Astrocyte (in vitro differentiated cells and primary cell): Measurements from ENCODE around the gene LRMDA. TPM values are rescaled to one million over a fixed set of nuclear protein-coding genes. Genes with fewer than 3 reads are reported as not detected.

Source experiments
- DNase-seq: peaks from one replicate; pipeline ENCODE4 v3.0.0-alpha.2; 2010; ENCODE audit warnings: low read depth
- FAIRE-seq: peaks from 2 replicates; lab custom pipeline; 2011; peaks lifted over from hg19 to GRCh38; lab: Jason Lieb, UNC
- H2AFZ ChIP-seq: 2 replicates; pipeline ENCODE4 v1.6.0; 2012; ENCODE audit warnings: low read depth, low read length, inconsistent platforms
- H3K27ac ChIP-seq: 2 replicates; pipeline ENCODE4 v1.5.1; 2011; ENCODE audit warnings: low read depth, low read length, inconsistent platforms
- H3K27me3 ChIP-seq: 2 replicates; pipeline ENCODE4 v1.6.0; 2011; ENCODE audit warnings: low read length, inconsistent platforms; ENCODE audit not compliant: insufficient read depth
- H3K36me3 ChIP-seq: 2 replicates; pipeline ENCODE4 v1.5.1; 2011; ENCODE audit warnings: low read length, inconsistent platforms; ENCODE audit not compliant: insufficient read depth
- H3K4me1 ChIP-seq: 2 replicates; pipeline ENCODE4 v1.5.1; 2011; ENCODE audit warnings: low read length, inconsistent platforms; ENCODE audit not compliant: insufficient read depth
- H3K4me2 ChIP-seq: 2 replicates; pipeline ENCODE4 v1.6.0; 2012; ENCODE audit warnings: low read length, inconsistent platforms
- H3K4me3 ChIP-seq: 2 replicates; pipeline ENCODE4 v1.5.1; 2011; ENCODE audit warnings: low read depth, mild to moderate bottlenecking, low read length, inconsistent platforms; ENCODE audit not compliant: insufficient read depth
- H3K79me2 ChIP-seq: 2 replicates; pipeline ENCODE4 v1.6.0; 2012; ENCODE audit warnings: mild to moderate bottlenecking, low read length, inconsistent platforms; ENCODE audit not compliant: insufficient read depth
- H3K9ac ChIP-seq: 2 replicates; pipeline ENCODE4 v1.6.0; 2012; ENCODE audit warnings: mild to moderate bottlenecking, low read length, inconsistent platforms
- H3K9me3 ChIP-seq: 2 replicates; pipeline ENCODE4 v1.5.1; 2012; ENCODE audit warnings: low read depth, mild to moderate bottlenecking, low read length, inconsistent platforms; ENCODE audit not compliant: insufficient read depth
- H4K20me1 ChIP-seq: 2 replicates; pipeline ENCODE4 v1.6.0; 2012; ENCODE audit warnings: low read length, inconsistent platforms; ENCODE audit not compliant: insufficient read depth
- H3K27ac Mint-ChIP-seq: one replicate; pipeline ENCODE4 v1.8.0; 2021; ENCODE audit warnings: mild to moderate bottlenecking, mixed read lengths; ENCODE audit not compliant: unreplicated experiment
- H3K27me3 Mint-ChIP-seq: one replicate; pipeline ENCODE4 v1.8.0; 2021; ENCODE audit warnings: low read depth, mixed read lengths; ENCODE audit not compliant: unreplicated experiment
- H3K36me3 Mint-ChIP-seq: one replicate; pipeline ENCODE4 v1.8.0; 2021; ENCODE audit warnings: low read depth, mixed read lengths; ENCODE audit not compliant: unreplicated experiment
- H3K4me1 Mint-ChIP-seq: one replicate; pipeline ENCODE4 v1.8.0; 2021; ENCODE audit warnings: low read depth, mixed read lengths; ENCODE audit not compliant: unreplicated experiment
- H3K4me3 Mint-ChIP-seq: one replicate; pipeline ENCODE4 v1.8.0; 2021; ENCODE audit warnings: mild to moderate bottlenecking, moderate library complexity, mixed read lengths; ENCODE audit not compliant: unreplicated experiment
- H3K9me3 Mint-ChIP-seq: one replicate; pipeline ENCODE4 v1.8.0; 2021; ENCODE audit warnings: mild to moderate bottlenecking, mixed read lengths; ENCODE audit not compliant: unreplicated experiment
- CTCF ChIP-seq: IDR thresholded peaks from 2 replicates; pipeline ENCODE4 v1.5.1; 2011; ENCODE audit warnings: low read depth, mild to moderate bottlenecking, inconsistent platforms, low read length, moderate library complexity; ENCODE audit not compliant: insufficient read depth
- EZH2 ChIP-seq: IDR thresholded peaks from 2 replicates; pipeline ENCODE4 v1.6.1; 2012; ENCODE audit warnings: mild to moderate bottlenecking, low read length, inconsistent platforms; ENCODE audit not compliant: insufficient read depth
- total RNA-seq: library from RNA; stranded (reverse); gene quantifications from 2 replicates; pipeline ENCODE4 v1.2.1, GENCODE V29; 2021

The LRMDA gene
- total RNA-seq, 1 donor from 2014 or later = 2.7 TPM

DNA sequence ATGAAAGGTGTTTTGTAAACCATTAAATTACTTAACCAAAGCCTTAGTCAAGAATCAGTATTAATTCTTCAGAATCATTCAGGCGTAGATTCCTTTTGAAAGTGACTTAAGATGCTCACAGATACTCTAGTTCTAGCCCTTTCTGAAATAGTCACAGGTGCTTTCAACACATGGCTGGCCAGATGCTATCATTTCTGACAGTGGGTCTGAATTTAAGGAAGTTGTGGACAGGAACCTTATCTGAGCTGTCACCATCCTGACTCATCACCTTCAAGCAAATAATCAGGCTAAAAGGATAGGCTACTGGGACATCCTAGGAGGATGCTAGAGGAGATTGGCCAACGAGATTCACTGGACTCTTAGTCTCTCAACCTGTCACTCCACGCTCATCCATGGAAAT is 501.5 kb downstream of the LRMDA start:
- DNase-seq = no peak
- TF ChIP-seq EZH2 (no peak), CTCF (no peak)
- no peak overlapping the region for H3K4me3 ChIP-seq
- Mint-ChIP-seq H3K4me1 (no peaks in the 10 kb centered on the region), H3K27me3 (peaks cover 35% of the 10 kb centered on the region), H3K9me3 (peaks cover 4% of the 10 kb centered on the region), H3K36me3 (no peaks in the 10 kb centered on the region), H3K4me3 (no peak overlapping the region), H3K27ac (no peak overlapping the region)
- no peak overlapping the region for H3K4me2 ChIP-seq
- no peaks in the 10 kb centered on the region for H3K4me1 ChIP-seq
- no peaks in the 10 kb centered on the region for H3K9me3 ChIP-seq
- no peak for FAIRE-seq
- H4K20me1 ChIP-seq = no peaks in the 10 kb centered on the region
- no peaks in the 10 kb centered on the region for H3K36me3 ChIP-seq
- no peaks in the 10 kb centered on the region for H3K79me2 ChIP-seq
- no peak overlapping the region for H3K27ac ChIP-seq
- peaks cover 12% of the 10 kb centered on the region for H3K27me3 ChIP-seq
- H3K9ac ChIP-seq = no peak overlapping the region
- H2AFZ ChIP-seq = no peak overlapping the region

- H3K27me3 Mint-ChIP-seq = peaks cover 45% of the 10 kb centered on the region
- no peak for TF ChIP-seq EZH2
- TF ChIP-seq CTCF = no peak
- no peaks in the 10 kb centered on the region for H3K36me3 ChIP-seq
Measured at GRCh38 chr10:75935240-75935639, 503.8 kb downstream of the LRMDA start.

DNA sequence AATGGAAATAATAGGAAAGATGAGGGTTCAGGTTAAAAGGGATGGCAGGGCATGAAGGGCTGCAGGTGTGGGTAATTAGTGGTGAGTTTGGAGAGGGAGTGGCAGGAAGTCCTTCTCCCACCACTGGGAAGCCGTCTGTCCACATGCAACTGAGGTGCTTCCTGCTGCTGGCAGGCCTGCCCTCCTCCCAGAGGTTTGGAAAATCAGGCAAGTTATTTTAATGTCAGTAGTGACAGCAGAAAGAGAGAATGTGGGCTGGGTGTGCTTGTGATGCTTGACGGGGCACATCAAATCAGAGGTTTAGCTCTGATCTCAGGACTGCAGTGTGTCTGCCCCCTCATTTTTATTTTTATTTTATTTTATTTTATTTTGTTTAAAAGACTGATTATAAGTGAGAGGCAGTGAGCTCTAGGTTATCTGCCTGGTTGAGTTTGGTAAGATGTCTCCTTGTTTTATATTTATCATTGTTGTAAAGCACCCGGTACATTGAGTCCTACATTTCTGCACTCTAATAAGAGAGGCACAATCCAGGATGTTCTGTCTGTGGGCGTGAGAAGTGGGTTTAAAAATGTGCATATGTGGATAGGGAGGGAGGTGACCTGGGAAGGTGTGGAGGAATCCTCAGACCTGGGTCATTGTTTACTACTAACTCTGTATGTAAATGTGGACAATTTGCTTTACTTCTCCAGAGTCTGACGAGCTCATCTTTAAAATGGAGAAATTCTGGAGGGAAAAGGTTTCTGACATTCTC is 504.4 kb downstream of the LRMDA start:
- Mint-ChIP-seq H3K27ac (no peak overlapping the region), H3K36me3 (no peaks in the 10 kb centered on the region), H3K4me3 (no peak overlapping the region), H3K27me3 (peaks cover 42% of the 10 kb centered on the region), H3K4me1 (no peaks in the 10 kb centered on the region), H3K9me3 (peaks cover 2% of the 10 kb centered on the region)
- no peaks in the 10 kb centered on the region for H4K20me1 ChIP-seq
- no peak overlapping the region for H2AFZ ChIP-seq
- H3K9ac ChIP-seq = no peak overlapping the region
- DNase-seq (no peak), FAIRE-seq (no peak)
- no peak overlapping the region for H3K4me3 ChIP-seq
- H3K4me1 ChIP-seq = no peaks in the 10 kb centered on the region
- H3K36me3 ChIP-seq = no peaks in the 10 kb centered on the region
- H3K27me3 ChIP-seq = peaks cover 19% of the 10 kb centered on the region
- no peaks in the 10 kb centered on the region for H3K79me2 ChIP-seq
- H3K9me3 ChIP-seq = no peaks in the 10 kb centered on the region
- H3K4me2 ChIP-seq = no peak overlapping the region
- no peak for TF ChIP-seq EZH2
- no peak for TF ChIP-seq CTCF
- H3K27ac ChIP-seq = no peak overlapping the region

More at GRCh38 chr10:75935240-75935639, 503.8 kb downstream of the LRMDA start:
- no peak overlapping the region for H3K4me3 ChIP-seq
- H2AFZ ChIP-seq = no peak overlapping the region
- H3K4me1 Mint-ChIP-seq = no peaks in the 10 kb centered on the region
- H3K9me3 Mint-ChIP-seq = peaks cover 2% of the 10 kb centered on the region
- no peak overlapping the region for H3K4me3 Mint-ChIP-seq
- H3K27ac Mint-ChIP-seq = no peak overlapping the region
- no peak overlapping the region for H3K27ac ChIP-seq
- DNase-seq = no peak
- no peaks in the 10 kb centered on the region for H4K20me1 ChIP-seq
- no peaks in the 10 kb centered on the region for H3K36me3 Mint-ChIP-seq
- H3K9me3 ChIP-seq = no peaks in the 10 kb centered on the region
- no peaks in the 10 kb centered on the region for H3K79me2 ChIP-seq
- H3K9ac ChIP-seq = no peak overlapping the region
- FAIRE-seq = no peak
- H3K4me2 ChIP-seq = no peak overlapping the region
- peaks cover 19% of the 10 kb centered on the region for H3K27me3 ChIP-seq
- no peaks in the 10 kb centered on the region for H3K4me1 ChIP-seq
